ENCODE data around the gene BACH2.

- TF ChIP-seq, protein P1, sequence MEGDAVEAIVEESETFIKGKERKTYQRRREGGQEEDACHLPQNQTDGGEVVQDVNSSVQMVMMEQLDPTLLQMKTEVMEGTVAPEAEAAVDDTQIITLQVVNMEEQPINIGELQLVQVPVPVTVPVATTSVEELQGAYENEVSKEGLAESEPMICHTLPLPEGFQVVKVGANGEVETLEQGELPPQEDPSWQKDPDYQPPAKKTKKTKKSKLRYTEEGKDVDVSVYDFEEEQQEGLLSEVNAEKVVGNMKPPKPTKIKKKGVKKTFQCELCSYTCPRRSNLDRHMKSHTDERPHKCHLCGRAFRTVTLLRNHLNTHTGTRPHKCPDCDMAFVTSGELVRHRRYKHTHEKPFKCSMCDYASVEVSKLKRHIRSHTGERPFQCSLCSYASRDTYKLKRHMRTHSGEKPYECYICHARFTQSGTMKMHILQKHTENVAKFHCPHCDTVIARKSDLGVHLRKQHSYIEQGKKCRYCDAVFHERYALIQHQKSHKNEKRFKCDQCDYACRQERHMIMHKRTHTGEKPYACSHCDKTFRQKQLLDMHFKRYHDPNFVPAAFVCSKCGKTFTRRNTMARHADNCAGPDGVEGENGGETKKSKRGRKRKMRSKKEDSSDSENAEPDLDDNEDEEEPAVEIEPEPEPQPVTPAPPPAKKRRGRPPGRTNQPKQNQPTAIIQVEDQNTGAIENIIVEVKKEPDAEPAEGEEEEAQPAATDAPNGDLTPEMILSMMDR (IDR thresholded peaks at IDR 0.05) = no peak
- TF ChIP-seq POLR2AphosphoS5 (IDR thresholded peaks at IDR 0.05) (no peak), EP300 (IDR thresholded peaks at IDR 0.05) (no peak), POLR2A (IDR thresholded peaks at IDR 0.05) (no peak)
Observed at GRCh38 chr6:90139272-90139817, 157.3 kb downstream of the BACH2 start.

All from upper lobe of left lung (tissue), 4 donors.